GM12878 (cell line): ENCODE data around the gene SIVA1.

Experiments
- BACH1 ChIP-seq: fragments of 450-650 bp; IDR thresholded peaks from 2 replicates; pipeline ENCODE4 v1.6.1; 2017; ENCODE audit warnings: mild to moderate bottlenecking, borderline replicate concordance
- BHLHE40 ChIP-seq, 2 experiments: fragments of 450-650 bp in 1 of 2; IDR thresholded peaks; 2 replicates each; pipeline ENCODE4 v1.6.1; 2011 to 2017; ENCODE audit warnings: low read depth in 2 of 2, borderline replicate concordance in 1 of 2, improper control_type of control experiment in 1 of 2, low read length in 1 of 2, mild to moderate bottlenecking in 1 of 2
- CHD4 ChIP-seq: fragments of 200-600 bp; sonication (generic); IDR thresholded peaks from 2 replicates; pipeline ENCODE4 v1.6.1; 2016; ENCODE audit warnings: mild to moderate bottlenecking
- CTCF ChIP-seq, 3 experiments: IDR thresholded peaks in 2 of 3; conservative IDR thresholded peaks in 1 of 3; 2 replicates each; pipeline ENCODE4 v1.5.1; 2011; ENCODE audit warnings: low read depth in 3 of 3, low read length in 3 of 3, mild to moderate bottlenecking in 3 of 3, control low read depth in 2 of 3, moderate library complexity in 2 of 3, inconsistent platforms in 1 of 3, mixed read lengths in 1 of 3; ENCODE audit not compliant: control insufficient read depth in 2 of 3, insufficient read depth in 1 of 3; ENCODE audit errors: extremely low read depth in 1 of 3
- EP300 ChIP-seq, 2 experiments: fragments of 150-350 bp in 1 of 2; IDR thresholded peaks; 2 replicates each; pipeline ENCODE4 v1.6.1; 2011 to 2012; ENCODE audit warnings: low read depth in 2 of 2, low read length in 2 of 2, borderline replicate concordance in 1 of 2, improper control_type of control experiment in 1 of 2, inconsistent platforms in 1 of 2; ENCODE audit not compliant: control insufficient read depth in 1 of 2
- EZH2 ChIP-seq: IDR thresholded peaks from 2 replicates; pipeline ENCODE4 v1.6.1; 2012; ENCODE audit warnings: low read depth, mild to moderate bottlenecking, control low read depth, inconsistent platforms, low read length, borderline replicate concordance; ENCODE audit not compliant: control insufficient read depth
- MAX ChIP-seq: IDR thresholded peaks from 2 replicates; pipeline ENCODE4 v1.6.1; 2012; ENCODE audit warnings: low read depth, low read length, improper control_type of control experiment
- POLR2A ChIP-seq: IDR thresholded peaks from 2 replicates; pipeline ENCODE4 v1.6.1; 2011; ENCODE audit warnings: low read depth, mild to moderate bottlenecking, low read length
- RAD51 ChIP-seq: fragments of 450-650 bp; IDR thresholded peaks from 2 replicates; pipeline ENCODE4 v1.6.1; 2016; ENCODE audit warnings: moderate library complexity, mild to moderate bottlenecking, inconsistent platforms
- ZBTB4 ChIP-seq: fragments of 450-650 bp; formaldehyde crosslinking; IDR thresholded peaks from 2 replicates; pipeline ENCODE4 v1.4.0; 2022; ENCODE audit warnings: mild to moderate bottlenecking, moderate library complexity
- ZZZ3 ChIP-seq: IDR thresholded peaks from 2 replicates; pipeline ENCODE4 v1.6.1; 2011; ENCODE audit warnings: low read depth; ENCODE audit not compliant: control insufficient read depth, insufficient read length

- TF ChIP-seq EP300 (IDR thresholded peaks at IDR 0.05; ENCODE audit: borderline replicate concordance in 1 of 2, control insufficient read depth in 1 of 2, low read depth in 2 of 2, low read length in 2 of 2), result no peak
- no peak for TF ChIP-seq ZZZ3
- TF ChIP-seq MAX, result no peak
- TF ChIP-seq EZH2, result no peak
- no peak for TF ChIP-seq POLR2A
- TF ChIP-seq RAD51, result no peak
- TF ChIP-seq ZBTB4, result no peak
- TF ChIP-seq BACH1, result no peak
- no peak for TF ChIP-seq CHD4
- TF ChIP-seq CTCF (IDR thresholded peaks at IDR 0.05 in 2 of 3, conservative IDR thresholded peaks at IDR 0.05 in 1 of 3; ENCODE audit: control insufficient read depth in 2 of 3, extremely low read depth in 1 of 3, insufficient read depth in 1 of 3, low read depth in 3 of 3, low read length in 3 of 3), result no peak
- TF ChIP-seq BHLHE40 (IDR thresholded peaks at IDR 0.05; ENCODE audit: borderline replicate concordance in 1 of 2, low read depth in 2 of 2, low read length in 1 of 2), result no peak
These were observed 5.9 kb upstream of the SIVA1 start for GRCh38 chr14:104746934-104747481.
